ENCODE results near the gene SCARB1.

DNA sequence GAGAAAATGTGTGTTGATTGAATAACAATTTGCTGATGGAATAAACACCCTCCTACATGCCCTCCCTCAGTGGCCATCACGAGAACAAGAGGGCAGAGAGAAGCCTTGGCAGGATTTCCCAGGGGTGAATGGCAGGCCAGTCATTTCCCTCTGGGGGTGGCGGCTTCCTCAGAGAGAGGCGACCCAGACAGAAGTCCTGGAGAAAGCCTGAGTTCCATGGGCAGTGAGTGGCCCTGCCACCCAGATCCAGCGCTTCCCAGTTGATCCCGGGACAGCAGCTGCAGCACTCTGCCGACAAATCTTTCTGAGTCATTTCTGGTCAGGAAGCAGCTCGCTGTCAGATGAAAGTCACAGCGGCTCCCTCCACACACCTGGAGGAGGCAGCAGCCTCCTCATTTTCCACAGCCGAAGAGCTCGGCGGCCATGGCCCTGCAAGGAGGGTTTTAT lies 123.0 kb downstream of the SCARB1 start:
- TF ChIP-seq ZNF639 (tag by site-specific recombination; IDR thresholded peaks at IDR 0.05) (no peak), ZNF514 (tag by site-specific recombination; IDR thresholded peaks at IDR 0.05) (no peak), REPIN1 (tag by site-specific recombination; IDR thresholded peaks at IDR 0.05; ENCODE audit: low read depth) (no peak), YY1 (tag by site-specific recombination; IDR thresholded peaks at IDR 0.05) (no peak)
